GM12878 (cell line): ENCODE measurements around the gene MICA. TPM values are rescaled to one million over a fixed set of nuclear protein-coding genes. Genes with fewer than 3 reads are reported as not detected.

Source experiments
- ATAC-seq: fragments of 200-7000 bp; cut with Tn5 transposase; 3 replicates; pipeline ENCODE4 v1.9.1; 2020; ENCODE audit warnings: mild to moderate bottlenecking, moderate library complexity
- BruUV-seq: library from RNA; stranded (reverse); fragments of 400-500 nt; replicated peaks from 2 replicates; lab custom pipeline; 2021; lab: Mats Ljungman, UMichigan
- CTCF ChIA-PET: fragments of 300-600 bp; sonication (Branson Sonifier 250); formaldehyde crosslinking; extraction: SDS; loops from one replicate; lab custom pipeline; 2021; ENCODE audit warnings: inconsistent platforms; lab: Yijun Ruan, JAX
- POLR2A ChIA-PET: fragments of 350-600 bp; formaldehyde crosslinking; extraction: SDS; loops from one replicate; lab custom pipeline; 2021; ENCODE audit warnings: inconsistent platforms; lab: Charles Lee
- RAD21 ChIA-PET: fragments of 300-600 bp; sonication (Branson Sonifier 250); formaldehyde crosslinking; loops from one replicate; lab custom pipeline; 2023; ENCODE audit warnings: antibody characterized with exemption; ENCODE audit not compliant: unreplicated experiment; lab: Charles Lee
- SMC1A ChIA-PET: fragments of 300-600 bp; sonication (Branson Sonifier 250); formaldehyde crosslinking; loops from one replicate; lab custom pipeline; 2023; ENCODE audit not compliant: unreplicated experiment, uncharacterized antibody; lab: Charles Lee
- DNase-seq: peaks from one replicate; pipeline ENCODE4 v3.0.0-alpha.2; 2011; ENCODE audit warnings: low read depth, low spot score
- FAIRE-seq: peaks from 3 replicates; lab custom pipeline; 2011; peaks lifted over from hg19 to GRCh38; lab: Jason Lieb, UNC
- H2AFZ ChIP-seq: 2 replicates; pipeline ENCODE4 v1.6.0; 2011; ENCODE audit warnings: low read depth, low read length, control low read depth; ENCODE audit not compliant: control insufficient read depth
- H3K27ac ChIP-seq: 2 replicates; pipeline ENCODE4 v1.5.1; 2011; ENCODE audit warnings: control low read depth; ENCODE audit not compliant: control insufficient read depth, insufficient read depth
- H3K27me3 ChIP-seq, 2 experiments: replicated peaks in 1 of 2; 2 replicates each; pipeline versions ENCODE4 v1.6.0 to v1.6.1; 2011; ENCODE audit warnings: low read length in 1 of 2; ENCODE audit not compliant: control insufficient read depth in 2 of 2, insufficient read depth in 2 of 2
- H3K36me3 ChIP-seq, 2 experiments: 2 replicates each; pipeline ENCODE4 v1.5.1; 2011; ENCODE audit warnings: low read length in 1 of 2; ENCODE audit not compliant: control insufficient read depth in 2 of 2, insufficient read depth in 2 of 2
- H3K4me1 ChIP-seq: 2 replicates; pipeline ENCODE4 v1.6.1; 2011; ENCODE audit warnings: mild to moderate bottlenecking, low read length, moderate library complexity, mixed read lengths; ENCODE audit not compliant: control insufficient read depth, insufficient read depth
- H3K4me2 ChIP-seq: 2 replicates; pipeline ENCODE4 v1.6.0; 2011; ENCODE audit warnings: control low read depth; ENCODE audit not compliant: control insufficient read depth, insufficient read depth
- H3K4me3 ChIP-seq: fragments of 200-600 bp; sonication (generic); 2 replicates; pipeline ENCODE4 v1.5.1; 2016
- H3K79me2 ChIP-seq: 2 replicates; pipeline ENCODE4 v1.6.0; 2011; ENCODE audit warnings: low read length; ENCODE audit not compliant: control insufficient read depth, insufficient read depth
- H3K9ac ChIP-seq: 2 replicates; pipeline ENCODE4 v1.8.0; 2011; ENCODE audit warnings: low read length, control low read depth, mixed read lengths; ENCODE audit not compliant: control insufficient read depth, insufficient read depth
- H3K9me3 ChIP-seq: replicated peaks from 3 replicates; pipeline ENCODE4 v1.5.1; 2011; ENCODE audit warnings: mild to moderate bottlenecking, low read length; ENCODE audit not compliant: control insufficient read depth, insufficient read depth
- H4K20me1 ChIP-seq: 2 replicates; pipeline ENCODE4 v1.6.0; 2011; ENCODE audit not compliant: control insufficient read depth, insufficient read depth
- ASH2L ChIP-seq: fragments of 300-600, 200-600 bp; sonication (generic); IDR thresholded peaks from 2 replicates; pipeline ENCODE4 v1.6.1; 2017; ENCODE audit warnings: low read depth, mild to moderate bottlenecking, borderline replicate concordance
- CREB1 ChIP-seq: IDR thresholded peaks from 2 replicates; pipeline ENCODE4 v1.6.1; 2012; ENCODE audit warnings: low read depth, mild to moderate bottlenecking, inconsistent platforms
- FOS ChIP-seq: IDR thresholded peaks from 3 replicates; pipeline ENCODE4 v1.6.1; 2011; ENCODE audit warnings: borderline replicate concordance; ENCODE audit not compliant: insufficient read length; ENCODE audit errors: extremely low read depth
- MXI1 ChIP-seq: fragments of 150-350 bp; IDR thresholded peaks from 2 replicates; pipeline ENCODE4 v1.6.1; 2011; ENCODE audit warnings: low read depth, mild to moderate bottlenecking, inconsistent platforms, low read length, improper control_type of control experiment
- NR2F1 ChIP-seq: fragments of 450-650 bp; conservative IDR thresholded peaks from 2 replicates; pipeline ENCODE4 v1.6.1; 2017; ENCODE audit warnings: mild to moderate bottlenecking
- POU2F2 ChIP-seq: IDR thresholded peaks from 3 replicates; pipeline ENCODE4 v1.6.1; 2011; ENCODE audit warnings: low read depth, mild to moderate bottlenecking, low read length, borderline replicate concordance
- RAD21 ChIP-seq: IDR thresholded peaks from 2 replicates; pipeline ENCODE4 v1.6.1; 2011; ENCODE audit warnings: mild to moderate bottlenecking, low read depth, low read length, moderate library complexity; ENCODE audit not compliant: insufficient read depth
- RUNX3 ChIP-seq: IDR thresholded peaks from 2 replicates; pipeline ENCODE4 v1.6.1; 2012; ENCODE audit warnings: low read length, inconsistent platforms
- SMC3 ChIP-seq: IDR thresholded peaks from 2 replicates; pipeline ENCODE4 v1.6.1; 2011; ENCODE audit warnings: low read length, improper control_type of control experiment, borderline replicate concordance
- TCF12 ChIP-seq: IDR thresholded peaks from 2 replicates; pipeline ENCODE4 v1.6.1; 2011; ENCODE audit warnings: low read depth, mild to moderate bottlenecking, low read length
- YY1 ChIP-seq: IDR thresholded peaks from 2 replicates; pipeline ENCODE4 v1.6.1; 2011; ENCODE audit warnings: low read depth, mild to moderate bottlenecking, low read length
- WGBS: methylation state at CpG from one replicate; pipeline ENCODE4 v1.1.6; 2016; ENCODE audit warnings: low lambda C conversion rate; ENCODE audit not compliant: insufficient replicate concordance, insufficient coverage; ENCODE audit errors: missing lambda C conversion rate; 5-methylcytosine and 5-hydroxymethylcytosine counted together
- in situ Hi-C: fragments of 300-500 bp; cut with MboI; formaldehyde crosslinking; loops from 9 replicates; pipeline ENCODE4 v1.14.3; 2018; ENCODE audit warnings: mixed read lengths
- intact Hi-C: fragments of 100-400 bp; cut with micrococcal nuclease; formaldehyde crosslinking; loops from one replicate; pipeline ENCODE4 v1.14.2; 2022; ENCODE audit not compliant: unreplicated experiment
- polyA plus RNA-seq, 11 experiments: library from polyadenylated mRNA; depleted of rRNA in 4 of 11; unstranded in 6 of 11; stranded (reverse) in 5 of 11; fragments of >200 nt; fragmentation: Nextera tagmentation in 4 of 11; fragmentation: Illumina TruSeq in 1 of 11; extraction: Ambion mirVana in 4 of 11; extraction: Trizol in 1 of 11; gene quantifications; 1 replicate in 1 of 11; 2 replicates in 10 of 11; pipeline versions ENCODE4 v1.2.1 to v1.2.3, GENCODE V29; 2011 to 2016; ENCODE audit warnings: inconsistent platforms in 2 of 11, missing spikeins in 2 of 11, low read depth in 1 of 11
- total RNA-seq, 4 experiments: library from RNA; depleted of rRNA in 3 of 4; stranded (reverse); fragments of >200 nt in 3 of 4; fragmentation: Illumina TruSeq in 1 of 4; extraction: Trizol in 1 of 4; gene quantifications; 2 replicates each; pipeline versions ENCODE4 v1.2.1 to v1.2.3, GENCODE V29; 2013 to 2021
- TF ChIP-seq, protein P1 (sequence below), 3 experiments: IDR thresholded peaks in 2 of 3; conservative IDR thresholded peaks in 1 of 3; 2 replicates each; pipeline ENCODE4 v1.5.1; 2011; ENCODE audit warnings: low read depth in 3 of 3, low read length in 3 of 3, mild to moderate bottlenecking in 3 of 3, control low read depth in 2 of 3, moderate library complexity in 2 of 3, inconsistent platforms in 1 of 3, mixed read lengths in 1 of 3; ENCODE audit not compliant: control insufficient read depth in 2 of 3, insufficient read depth in 1 of 3; ENCODE audit errors: extremely low read depth in 1 of 3

The MICA gene
- total and polyA plus RNA-seq, 10 of the 15 experiments (the other 5 are each of a cell fraction or from before 2014, with no cell fraction given): 3.6 to 10.5 (median 6.9) TPM

GRCh38 chr6:31395832-31396231, 7.6 kb upstream of the MICA start:
- Histone ChIP-seq H3K27ac (no peak overlapping the region), H4K20me1 (no peaks in the 10 kb centered on the region), H3K36me3 (no peaks in the 10 kb centered on the region), H3K79me2 (peaks cover 6% of the 10 kb centered on the region), H3K9ac (no peak overlapping the region), H3K4me2 (no peak overlapping the region), H2AFZ (no peak overlapping the region), H3K4me3 (no peak overlapping the region), H3K27me3 (no peaks in the 10 kb centered on the region), H3K9me3 (no peaks in the 10 kb centered on the region), H3K4me1 (no peaks in the 10 kb centered on the region; the same call in none of the 2 replicates)
- FAIRE-seq (no peak), DNase-seq (no peak), ATAC-seq (no peak)
- ChIA-PET RAD21 (no interaction called here), POLR2A (no interaction called here), CTCF (no interaction called here), SMC1A (no interaction called here)
- intact Hi-C loops (loop anchor here (10.0 kb wide), 1 partner anchor 199 kb away; the partner anchor contains the start of gene NCR3), in situ Hi-C loops (no loop called here)
- 80% methylated on average over 6 of the region's 7 CpGs for WGBS
- no TSS peak for BruUV-seq
- TF ChIP-seq MXI1: no peak

- BruUV-seq: no TSS peak
- CTCF ChIA-PET: interaction anchor here (0.9 to 7.6 kb wide), 7 partner anchors 16 to 201 kb away, joined by 3 to 145 read pairs (median 4); no protein-coding TSS in a partner anchor
- no peaks in the 10 kb centered on the region for H3K36me3 ChIP-seq
- H3K27ac ChIP-seq: no peak overlapping the region
- H3K4me2 ChIP-seq: no peak overlapping the region
- peak; percentile 70 for ATAC-seq
- FAIRE-seq: peak; percentile 99
- no peak overlapping the region for H3K9ac ChIP-seq
- intact Hi-C loops: loop anchor here (10.0 kb wide), 1 partner anchor 198 kb away; the partner anchor contains the start of gene NCR3
- H3K4me3 ChIP-seq: no peak overlapping the region
- no peaks in the 10 kb centered on the region for H3K9me3 ChIP-seq
- POLR2A ChIA-PET: no interaction called here
- H3K27me3 ChIP-seq: no peaks in the 10 kb centered on the region
- peak; percentile 61; the same call in 1 of the 2 replicates for TF ChIP-seq YY1
- TF ChIP-seq POU2F2: 0 out of 3 replicates have a peak, but pooled peaks have one; percentile 12
- TF ChIP-seq TCF12: 0 out of 2 replicates have a peak, but pooled peaks have one; percentile 16
- peak; percentile 74 for TF ChIP-seq SMC3
- no peak for TF ChIP-seq NR2F1
- no peak for TF ChIP-seq ASH2L
- TF ChIP-seq, protein P1, sequence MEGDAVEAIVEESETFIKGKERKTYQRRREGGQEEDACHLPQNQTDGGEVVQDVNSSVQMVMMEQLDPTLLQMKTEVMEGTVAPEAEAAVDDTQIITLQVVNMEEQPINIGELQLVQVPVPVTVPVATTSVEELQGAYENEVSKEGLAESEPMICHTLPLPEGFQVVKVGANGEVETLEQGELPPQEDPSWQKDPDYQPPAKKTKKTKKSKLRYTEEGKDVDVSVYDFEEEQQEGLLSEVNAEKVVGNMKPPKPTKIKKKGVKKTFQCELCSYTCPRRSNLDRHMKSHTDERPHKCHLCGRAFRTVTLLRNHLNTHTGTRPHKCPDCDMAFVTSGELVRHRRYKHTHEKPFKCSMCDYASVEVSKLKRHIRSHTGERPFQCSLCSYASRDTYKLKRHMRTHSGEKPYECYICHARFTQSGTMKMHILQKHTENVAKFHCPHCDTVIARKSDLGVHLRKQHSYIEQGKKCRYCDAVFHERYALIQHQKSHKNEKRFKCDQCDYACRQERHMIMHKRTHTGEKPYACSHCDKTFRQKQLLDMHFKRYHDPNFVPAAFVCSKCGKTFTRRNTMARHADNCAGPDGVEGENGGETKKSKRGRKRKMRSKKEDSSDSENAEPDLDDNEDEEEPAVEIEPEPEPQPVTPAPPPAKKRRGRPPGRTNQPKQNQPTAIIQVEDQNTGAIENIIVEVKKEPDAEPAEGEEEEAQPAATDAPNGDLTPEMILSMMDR (IDR thresholded peaks at IDR 0.05 in 2 of 3, conservative IDR thresholded peaks at IDR 0.05 in 1 of 3; ENCODE audit: control insufficient read depth in 2 of 3, extremely low read depth in 1 of 3, insufficient read depth in 1 of 3, low read depth in 3 of 3, low read length in 3 of 3): peak; percentile 74 to 89 (median 86)
- no peak for TF ChIP-seq RUNX3
- TF ChIP-seq FOS: no peak
- no peak for TF ChIP-seq CREB1
- peak; percentile 73 for TF ChIP-seq RAD21
- SMC1A ChIA-PET: interaction anchor here (0.7 to 6.3 kb wide), 4 partner anchors 21 to 145 kb away, joined by 3 to 71 read pairs (median 3); no protein-coding TSS in a partner anchor
- H4K20me1 ChIP-seq: no peaks in the 10 kb centered on the region
- H3K79me2 ChIP-seq: peaks cover 13% of the 10 kb centered on the region
- 42% methylated on average over 11 of the region's 11 CpGs for WGBS
- no peak overlapping the region for H2AFZ ChIP-seq
- RAD21 ChIA-PET: interaction anchor here (1.2 kb wide), 1 partner anchor 43 kb away, joined by 6 read pairs; no protein-coding TSS in a partner anchor
- in situ Hi-C loops: no loop called here
- H3K4me1 ChIP-seq: no peaks in the 10 kb centered on the region; the same call in none of the 2 replicates
- DNase-seq: no peak
Observed at GRCh38 chr6:31396422-31397152, 6.8 kb upstream of the MICA start.
